ENCODE measurements around the gene PSMB2. TPM values are rescaled to one million over a fixed set of nuclear protein-coding genes. Genes with fewer than 3 reads are reported as not detected.

The PSMB2 gene
- total RNA-seq (2021; ENCODE audit: unreplicated experiment) (122 TPM), Bru-seq, nascent RNA (percentile 92 among the genes with signal in this experiment), BruChase-seq, experiment 1, labeled RNA remaining after a 6-hour chase (percentile 89 among the genes with signal in this experiment), BruChase-seq, experiment 2, labeled RNA remaining after a 2-hour chase (percentile 76 among the genes with signal in this experiment)
- 90.0 and 96.6 TPM in 2 replicates for polyA plus RNA-seq (2012)
- long read RNA-seq, transcript PSMB2-201 (6 exons, 2,701 nt) = major isoform, 151 of 173 reads
- long read RNA-seq, partial matches to known transcripts = 9 of 173 reads
- long read RNA-seq, other reads (novel, unspliced or antisense) = 13 of 173 reads

GRCh38 chr1:35641233-35641866, at the start of gene PSMB2:
Gene PSMB2, minus strand, starts transcription at chr1:35641526. Its CDS starts 94 bp downstream, at chr1:35641432.
- intact Hi-C loops (cut with micrococcal nuclease) = loop anchor here (1.0 to 5.0 kb wide), 3 partner anchors 69 to 131 kb away; partner anchors contain the start of gene TFAP2E
- peak within 1 kb of the TSS; percentile 86 for H3K9ac ChIP-seq (ENCODE audit: low read length)
- H3K9me2 ChIP-seq (ENCODE audit: insufficient read depth) = no peaks in the 10 kb centered on the region
- peaks cover 3 to 31% of the 10 kb centered on the region in 2 experiments; a peak in 3 of 4 replicates for H3K4me1 ChIP-seq (ENCODE audit: control insufficient read depth in 1 of 2, insufficient read depth in 2 of 2, low read length in 2 of 2)
- RAD21 ChIA-PET (ENCODE audit: low non-redundant PET in 1 of 2, low total read pairs in 2 of 2, uncharacterized antibody in 2 of 2, unreplicated experiment in 2 of 2) = no interaction called here
- CTCF ChIA-PET = interaction anchor here (1.2 kb wide), 2 partner anchors 24 to 74 kb away, joined by 3 to 10 read pairs; no protein-coding TSS in a partner anchor
- peak within 1 kb of the TSS; percentile 61 for H2AFZ ChIP-seq (ENCODE audit: low read depth, low read length, poor library complexity, severe bottlenecking)
- peaks cover 0 to 13% of the 10 kb centered on the region in 2 experiments; a peak in 1 of 4 replicates for H3K36me3 ChIP-seq (ENCODE audit: control insufficient read depth in 1 of 2, insufficient read depth in 2 of 2, low read length in 2 of 2)
- peaks cover 7% of the 10 kb centered on the region; the same call in 1 of the 2 replicates for H4K20me1 ChIP-seq (ENCODE audit: insufficient read depth)
- H3K79me2 ChIP-seq (ENCODE audit: insufficient read depth, low read length) = peaks cover 51% of the 10 kb centered on the region
- POLR2A ChIA-PET = interaction anchor here (0.7 to 1.6 kb wide), 5 partner anchors 13 to 641 kb away, joined by 3 to 4 read pairs (median 3); partner anchors contain the start of gene TFAP2E
- H3K4me3 ChIP-seq (replicated peaks in 1 of 2; ENCODE audit: low read depth in 1 of 2, low read length in 2 of 2) = peak within 1 kb of the TSS; percentile 68 to 90
- DNase-seq (ENCODE audit: low read depth, low spot score) (peak; percentile 94), ATAC-seq (peak; percentile 85)
- no TSS peak for BruUV-seq (replicated peaks)
- H3K27me3 ChIP-seq (ENCODE audit: insufficient read depth, low read length) = peaks cover 5% of the 10 kb centered on the region; the same call in 1 of the 2 replicates
- no peaks in the 10 kb centered on the region for H3K9me3 ChIP-seq (ENCODE audit: control insufficient read depth in 1 of 2, insufficient read depth in 1 of 2, low read depth in 1 of 2, low read length in 2 of 2)
- peak within 1 kb of the TSS; percentile 77 for H3K4me2 ChIP-seq (ENCODE audit: low read length)
- H3K27ac ChIP-seq (ENCODE audit: low read depth, low read length) = peak within 1 kb of the TSS; percentile 89
- TF ChIP-seq ATF3 (IDR thresholded peaks at IDR 0.05) (no peak), FOSL1 (IDR thresholded peaks at IDR 0.05; ENCODE audit: low read depth) (no peak; the same call in 1 of the 2 replicates), TCF7L2 (IDR thresholded peaks at IDR 0.05; ENCODE audit: borderline replicate concordance, extremely low read depth, insufficient read depth, insufficient read length) (peak; percentile 47), ELF1 (IDR thresholded peaks at IDR 0.05; ENCODE audit: borderline replicate concordance, low read depth) (no peak), RAD21 (IDR thresholded peaks at IDR 0.05; ENCODE audit: low read depth) (no peak), CTCF (IDR thresholded peaks at IDR 0.05 in 2 of 3, conservative IDR thresholded peaks at IDR 0.05 in 1 of 3; ENCODE audit: borderline replicate concordance in 1 of 3, insufficient read depth in 1 of 3, low read depth in 2 of 3, low read length in 2 of 3) (no peak), POLR2AphosphoS5 (IDR thresholded peaks at IDR 0.05; ENCODE audit: low read depth, low read length) (peak; percentile 96), CEBPB (IDR thresholded peaks at IDR 0.05; ENCODE audit: low read depth) (no peak), YY1 (IDR thresholded peaks at IDR 0.05; ENCODE audit: extremely low read depth, insufficient replicate concordance, low read depth, low read length) (peak; percentile 47), JUND (IDR thresholded peaks at IDR 0.05) (0 out of 2 replicates have a peak, but pooled peaks have one; percentile 15), ZNF274 (IDR thresholded peaks at IDR 0.05; ENCODE audit: low read depth, low read length) (no peak), REST (IDR thresholded peaks at IDR 0.05; ENCODE audit: low read depth) (no peak), EGR1 (IDR thresholded peaks at IDR 0.05; ENCODE audit: low read depth) (no peak), ZFX (IDR thresholded peaks at IDR 0.05) (peak; percentile 95), CBX3 (IDR thresholded peaks at IDR 0.05; ENCODE audit: low read depth) (peak; percentile 94), MAX (IDR thresholded peaks at IDR 0.05) (peak; percentile 96), POLR2A (IDR thresholded peaks at IDR 0.05; ENCODE audit: borderline replicate concordance, extremely low read depth, insufficient read depth, insufficient read length) (peak; percentile 96), SRF (IDR thresholded peaks at IDR 0.05; ENCODE audit: low read depth) (peak; percentile 89)

Data from HCT116 (cell line).